ENCODE measurements around the gene SPTBN5.

DNA sequence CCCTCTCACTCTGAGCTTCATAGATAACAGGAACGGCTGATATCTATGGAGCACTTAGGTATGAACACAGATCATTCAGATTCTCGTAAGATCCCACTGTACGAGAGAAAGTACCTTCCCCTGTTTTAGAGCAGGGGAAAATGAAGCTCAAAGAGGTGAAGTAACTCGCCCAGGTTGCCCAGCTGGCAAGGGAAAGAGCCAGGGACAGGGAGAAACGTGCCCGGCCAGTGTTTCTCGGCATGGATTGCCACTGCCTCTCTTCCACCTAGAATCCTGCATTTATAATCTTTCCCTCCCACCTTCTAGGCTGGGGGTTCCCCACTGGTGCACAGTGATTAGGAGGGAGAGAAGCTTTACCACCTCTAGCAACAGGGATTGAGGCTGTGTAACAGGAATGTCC, 39.5 kb upstream of the SPTBN5 start:
- TF ChIP-seq, protein P1, sequence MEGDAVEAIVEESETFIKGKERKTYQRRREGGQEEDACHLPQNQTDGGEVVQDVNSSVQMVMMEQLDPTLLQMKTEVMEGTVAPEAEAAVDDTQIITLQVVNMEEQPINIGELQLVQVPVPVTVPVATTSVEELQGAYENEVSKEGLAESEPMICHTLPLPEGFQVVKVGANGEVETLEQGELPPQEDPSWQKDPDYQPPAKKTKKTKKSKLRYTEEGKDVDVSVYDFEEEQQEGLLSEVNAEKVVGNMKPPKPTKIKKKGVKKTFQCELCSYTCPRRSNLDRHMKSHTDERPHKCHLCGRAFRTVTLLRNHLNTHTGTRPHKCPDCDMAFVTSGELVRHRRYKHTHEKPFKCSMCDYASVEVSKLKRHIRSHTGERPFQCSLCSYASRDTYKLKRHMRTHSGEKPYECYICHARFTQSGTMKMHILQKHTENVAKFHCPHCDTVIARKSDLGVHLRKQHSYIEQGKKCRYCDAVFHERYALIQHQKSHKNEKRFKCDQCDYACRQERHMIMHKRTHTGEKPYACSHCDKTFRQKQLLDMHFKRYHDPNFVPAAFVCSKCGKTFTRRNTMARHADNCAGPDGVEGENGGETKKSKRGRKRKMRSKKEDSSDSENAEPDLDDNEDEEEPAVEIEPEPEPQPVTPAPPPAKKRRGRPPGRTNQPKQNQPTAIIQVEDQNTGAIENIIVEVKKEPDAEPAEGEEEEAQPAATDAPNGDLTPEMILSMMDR (conservative IDR thresholded peaks at IDR 0.05; ENCODE audit: low read length) = no peak
- no peak for TF ChIP-seq EZH2phosphoT487 (IDR thresholded peaks at IDR 0.05; ENCODE audit: borderline replicate concordance)

Measured in Loucy (cell line).